Lower leg skin (tissue), 3 donors: ENCODE results near the gene AFMID.

Experiments
- CTCF ChIP-seq, 3 donors: fragments of 450-650 bp; IDR thresholded peaks; one replicate each; pipeline ENCODE4 v1.5.1; 2016; ENCODE audit warnings: antibody characterized with exemption in 3 of 3, mild to moderate bottlenecking in 3 of 3, moderate library complexity in 2 of 3
- POLR2A ChIP-seq, 2 donors: fragments of 450-650 bp; IDR thresholded peaks; one replicate each; pipeline ENCODE4 v1.6.1; 2016 to 2017; ENCODE audit warnings: antibody characterized with exemption in 2 of 2, mild to moderate bottlenecking in 1 of 2, moderate library complexity in 1 of 2

- TF ChIP-seq CTCF (IDR thresholded peaks at IDR 0.05) (no peak), POLR2A (IDR thresholded peaks at IDR 0.05) (no peak)
These were observed 7.8 kb upstream of the AFMID start for GRCh38 chr17:78179372-78179771.
